GM23338 (cell line): Measurements from ENCODE around the gene PTRH2. TPM values are rescaled to one million over a fixed set of nuclear protein-coding genes. Genes with fewer than 3 reads are reported as not detected.

Experiments
- ATAC-seq: fragments of 200-7000 bp; cut with Tn5 transposase; 3 replicates; pipeline ENCODE4 v1.9.1; 2020
- DNase-seq: peaks from one replicate; pipeline ENCODE4 v3.0.0-alpha.2; 2015; ENCODE audit warnings: low spot score
- H2AFZ ChIP-seq: fragments of 200-600 bp; sonication (generic); 2 replicates; pipeline ENCODE4 v1.8.0; 2016; ENCODE audit warnings: antibody characterized with exemption, mild to moderate bottlenecking, moderate library complexity
- H3F3A ChIP-seq: fragments of 200-600 bp; sonication (generic); replicated peaks from 2 replicates; pipeline ENCODE4 v1.8.0; 2017; ENCODE audit warnings: antibody characterized with exemption, mixed run types, low read depth
- H3K27ac ChIP-seq: fragments of 200-600 bp; sonication (generic); 2 replicates; pipeline ENCODE4 v1.6.1; 2016; ENCODE audit warnings: low read depth
- H3K27me3 ChIP-seq: fragments of 200-600 bp; sonication (generic); 2 replicates; pipeline ENCODE4 v1.8.0; 2016; ENCODE audit warnings: mild to moderate bottlenecking, mixed run types, moderate library complexity; ENCODE audit not compliant: insufficient read depth
- H3K36me3 ChIP-seq: fragments of 200-600 bp; sonication (generic); 2 replicates; pipeline ENCODE4 v1.8.0; 2016; ENCODE audit warnings: mild to moderate bottlenecking; ENCODE audit not compliant: insufficient read depth
- H3K4me1 ChIP-seq: fragments of 200-600 bp; sonication (generic); 2 replicates; pipeline ENCODE4 v1.8.0; 2016; ENCODE audit warnings: mild to moderate bottlenecking, moderate library complexity; ENCODE audit not compliant: insufficient read depth
- H3K4me2 ChIP-seq: fragments of 200-600 bp; sonication (generic); 2 replicates; pipeline ENCODE4 v1.7.1; 2017; ENCODE audit warnings: mixed run types
- H3K4me3 ChIP-seq: fragments of 200-600 bp; sonication (generic); 2 replicates; pipeline ENCODE4 v1.6.1; 2016; ENCODE audit warnings: mixed run types
- H3K79me2 ChIP-seq: fragments of 200-600 bp; sonication (generic); replicated peaks from 2 replicates; pipeline ENCODE4 v1.8.0; 2017; ENCODE audit warnings: mild to moderate bottlenecking; ENCODE audit not compliant: insufficient read depth
- H3K9me2 ChIP-seq: fragments of 200-600 bp; sonication (generic); 2 replicates; pipeline ENCODE4 v1.8.0; 2017; ENCODE audit not compliant: insufficient read depth
- H4K20me1 ChIP-seq: fragments of 200-600 bp; sonication (generic); replicated peaks from 2 replicates; pipeline ENCODE4 v1.8.0; 2017; ENCODE audit warnings: mild to moderate bottlenecking; ENCODE audit not compliant: insufficient read depth
- H3K27ac Mint-ChIP-seq: 2 replicates; pipeline ENCODE4 v1.8.0; 2020; ENCODE audit warnings: inconsistent platforms, mild to moderate bottlenecking, moderate library complexity, mixed read lengths
- H3K27me3 Mint-ChIP-seq: 3 replicates; pipeline ENCODE4 v1.8.0; 2022; ENCODE audit warnings: low read depth, mild to moderate bottlenecking, moderate library complexity, mixed read lengths, inconsistent platforms; ENCODE audit not compliant: insufficient read depth, poor library complexity
- H3K36me3 Mint-ChIP-seq: 3 replicates; pipeline ENCODE4 v1.8.0; 2021; ENCODE audit warnings: low read depth, mild to moderate bottlenecking, inconsistent platforms, moderate library complexity, mixed read lengths
- H3K4me1 Mint-ChIP-seq: 3 replicates; pipeline ENCODE4 v1.8.0; 2020; ENCODE audit warnings: mild to moderate bottlenecking, inconsistent platforms, mixed read lengths
- H3K4me3 Mint-ChIP-seq: 3 replicates; pipeline ENCODE4 v1.8.0; 2021; ENCODE audit warnings: moderate library complexity, mild to moderate bottlenecking, inconsistent platforms, mixed read lengths
- H3K9me3 Mint-ChIP-seq: 3 replicates; pipeline ENCODE4 v1.8.0; 2020; ENCODE audit warnings: moderate library complexity, mild to moderate bottlenecking, inconsistent platforms, mixed read lengths
- CREB1 ChIP-seq: fragments of 250-450 bp; sonication (Bioruptor Pico); IDR thresholded peaks from 2 replicates; pipeline ENCODE4 v1.5.0; 2020; ENCODE audit warnings: low read depth, mild to moderate bottlenecking, moderate library complexity
- CTCF ChIP-seq, 2 experiments: fragments of 200-600 bp in 1 of 2; sonication (generic) in 1 of 2; conservative IDR thresholded peaks; 2 replicates each; pipeline versions ENCODE4 v1.5.1 to v1.6.1; 2016 to 2017; ENCODE audit warnings: antibody characterized with exemption in 2 of 2, low read depth in 2 of 2, mild to moderate bottlenecking in 2 of 2, moderate library complexity in 1 of 2
- ETS1 ChIP-seq: IDR thresholded peaks from 2 replicates; pipeline ENCODE4 v1.6.1; 2016; ENCODE audit warnings: antibody characterized with exemption
- EZH2 ChIP-seq: fragments of 200-600 bp; sonication (generic); IDR thresholded peaks from one replicate; pipeline ENCODE4 v1.8.0; 2017; ENCODE audit warnings: antibody characterized with exemption, mild to moderate bottlenecking, low read depth; ENCODE audit not compliant: unreplicated experiment
- JUNB ChIP-seq: IDR thresholded peaks from one replicate; pipeline ENCODE4 v1.6.1; 2016; ENCODE audit warnings: antibody characterized with exemption; ENCODE audit not compliant: unreplicated experiment
- POLR2AphosphoS5 ChIP-seq: IDR thresholded peaks from 2 replicates; pipeline ENCODE4 v1.6.1; 2016; ENCODE audit warnings: antibody characterized with exemption, low read depth
- REST ChIP-seq: IDR thresholded peaks from one replicate; pipeline ENCODE4 v1.6.1; 2018; ENCODE audit warnings: antibody characterized with exemption; ENCODE audit not compliant: unreplicated experiment
- STAT1 ChIP-seq: IDR thresholded peaks from one replicate; pipeline ENCODE4 v1.6.1; 2016; ENCODE audit warnings: antibody characterized with exemption; ENCODE audit not compliant: unreplicated experiment
- ZNF331 ChIP-seq: fragments of 250-450 bp; sonication (Bioruptor Pico); IDR thresholded peaks from 2 replicates; pipeline ENCODE4 v1.5.0; 2020; ENCODE audit warnings: low read depth, mild to moderate bottlenecking, moderate library complexity
- ZNF462 ChIP-seq: fragments of 250-450 bp; sonication (Bioruptor Pico); IDR thresholded peaks from 2 replicates; pipeline ENCODE4 v1.5.0; 2020; ENCODE audit warnings: mild to moderate bottlenecking, moderate library complexity
- polyA plus RNA-seq: library from polyadenylated mRNA; unstranded; fragments of >200 nt; fragmentation: Nextera tagmentation; extraction: Ambion mirVana; gene quantifications from 2 replicates; pipeline ENCODE4 v1.2.1, GENCODE V29; 2016
- total RNA-seq: library from RNA; depleted of rRNA; stranded (reverse); fragments of >200 nt; shearing (Covaris generic); gene quantifications from 2 replicates; pipeline ENCODE4 v1.2.3, GENCODE V29; 2014

Gene PTRH2
- total and polyA plus RNA-seq, 2 experiments from 2014 or later: 32.7 to 85.2 TPM

- peaks cover 77% of the 10 kb centered on the region for H4K20me1 ChIP-seq
- Mint-ChIP-seq H3K27ac (no peak overlapping the region), H3K4me1 (peaks cover 29% of the 10 kb centered on the region), H3K4me3 (no peak overlapping the region), H3K9me3 (no peaks in the 10 kb centered on the region; the same call in 1 of the 3 replicates), H3K36me3 (peaks cover 61% of the 10 kb centered on the region), H3K27me3 (peaks cover 8% of the 10 kb centered on the region)
- peaks cover 13% of the 10 kb centered on the region; the same call in 1 of the 2 replicates for H3F3A ChIP-seq
- no peak for TF ChIP-seq ZNF331 (CRISPR knock-in tag)
- no peak for TF ChIP-seq POLR2AphosphoS5
- no peak for TF ChIP-seq ETS1
- TF ChIP-seq ZNF462 (CRISPR knock-in tag): no peak
- TF ChIP-seq JUNB: no peak
- no peak for TF ChIP-seq REST
- no peak for TF ChIP-seq CTCF (conservative IDR thresholded peaks at IDR 0.05; ENCODE audit: low read depth in 2 of 2)
- TF ChIP-seq EZH2: no peak
- TF ChIP-seq CREB1: no peak
- no peak for TF ChIP-seq STAT1
- no peak overlapping the region for H3K27ac ChIP-seq
- H3K4me1 ChIP-seq: peaks cover 16% of the 10 kb centered on the region
- no peak overlapping the region for H3K4me3 ChIP-seq
- H3K9me2 ChIP-seq: no peaks in the 10 kb centered on the region
- H3K4me2 ChIP-seq: no peak overlapping the region
- DNase-seq (no peak), ATAC-seq (no peak)
- H3K27me3 ChIP-seq: no peaks in the 10 kb centered on the region
- no peak overlapping the region for H2AFZ ChIP-seq
- peaks cover 17% of the 10 kb centered on the region; the same call in 1 of the 2 replicates for H3K36me3 ChIP-seq
- peaks cover 98% of the 10 kb centered on the region for H3K79me2 ChIP-seq
Observed at GRCh38 chr17:59702304-59702703, 4.9 kb downstream of the PTRH2 start.
